H1 (cell line): ENCODE data around the gene AFF4. TPM values are rescaled to one million over a fixed set of nuclear protein-coding genes. Genes with fewer than 3 reads are reported as not detected.

Experiments used
- ATF2 ChIP-seq: IDR thresholded peaks from 2 replicates; pipeline ENCODE4 v1.6.1; 2012; ENCODE audit warnings: low read length, inconsistent platforms
- CEBPB ChIP-seq: IDR thresholded peaks from 2 replicates; pipeline ENCODE4 v1.6.1; 2012; ENCODE audit warnings: low read depth, low read length
- KDM5A ChIP-seq: fragments of 200-600 bp; IDR thresholded peaks from 2 replicates; pipeline ENCODE4 v1.7.1; 2012; ENCODE audit warnings: mild to moderate bottlenecking, low read length, inconsistent platforms, mixed read lengths
- POLR2A ChIP-seq, 2 experiments: IDR thresholded peaks; 1 replicate in 1 of 2; 2 replicates in 1 of 2; pipeline ENCODE4 v1.6.1; 2011; ENCODE audit warnings: low read depth in 2 of 2, low read length in 2 of 2, mild to moderate bottlenecking in 2 of 2; ENCODE audit errors: control extremely low read depth in 1 of 2
- polyA plus RNA-seq, 7 experiments: library from polyadenylated mRNA; depleted of rRNA in 3 of 7; stranded (reverse) in 5 of 7; unstranded in 2 of 7; fragments of >200 nt in 5 of 7; fragments of 200-250 nt in 2 of 7; gene quantifications; 1 replicate in 5 of 7; 2 replicates in 1 of 7; 4 replicates in 1 of 7; pipeline versions ENCODE4 v1.2.1 to v1.2.3, GENCODE V29; 2011 to 2013; ENCODE audit warnings: missing spikeins in 2 of 7, mixed read lengths in 2 of 7
- total RNA-seq: library from RNA; stranded (reverse); fragmentation: NEBNext Ultra II Directional; extraction: Animal tissue kit (Norgen Biotek cat#: 25700); gene quantifications from 2 replicates; pipeline ENCODE4 v1.2.1, GENCODE V29; 2021

Gene AFF4
- total and polyA plus RNA-seq, 2 of the 8 experiments (the other 6 are each of a cell fraction or from before 2014, with no cell fraction given): 12.0 to 61.4 TPM

DNA sequence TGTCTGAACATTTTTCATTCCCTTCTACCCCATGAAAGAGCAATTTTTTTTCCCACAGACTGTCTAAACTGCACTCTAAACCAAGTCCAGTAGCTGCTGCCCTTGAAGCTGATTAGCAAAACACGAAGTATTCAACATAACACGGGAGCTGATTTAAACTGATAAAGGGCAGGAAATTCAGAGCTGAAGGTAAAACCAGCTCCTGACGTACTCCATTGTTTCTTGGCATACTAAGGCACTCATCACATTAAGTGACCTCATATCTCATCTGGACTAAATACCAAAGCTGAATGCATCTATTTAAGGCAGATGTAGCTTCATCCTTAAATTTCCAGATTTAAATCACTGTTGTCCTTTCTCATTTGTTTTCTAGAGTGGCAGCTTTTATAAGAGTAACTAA, 109.1 kb downstream of the AFF4 start (continued):
- TF ChIP-seq ATF2 (no peak), POLR2A (IDR thresholded peaks at IDR 0.05; ENCODE audit: control extremely low read depth in 1 of 2, low read depth in 2 of 2, low read length in 2 of 2) (no peak), KDM5A (no peak), CEBPB (no peak)
